GM12878 (cell line): ENCODE data around the gene SPDYA. TPM values are rescaled to one million over a fixed set of nuclear protein-coding genes. Genes with fewer than 3 reads are reported as not detected.

Experiments used
- ATAC-seq: fragments of 200-7000 bp; cut with Tn5 transposase; 3 replicates; pipeline ENCODE4 v1.9.1; 2020; ENCODE audit warnings: mild to moderate bottlenecking, moderate library complexity
- BruUV-seq: library from RNA; stranded (reverse); fragments of 400-500 nt; replicated peaks from 2 replicates; lab custom pipeline; 2021; lab: Mats Ljungman, UMichigan
- CTCF ChIA-PET: fragments of 300-600 bp; sonication (Branson Sonifier 250); formaldehyde crosslinking; extraction: SDS; loops from one replicate; lab custom pipeline; 2021; ENCODE audit warnings: inconsistent platforms; lab: Yijun Ruan, JAX
- POLR2A ChIA-PET: fragments of 350-600 bp; formaldehyde crosslinking; extraction: SDS; loops from one replicate; lab custom pipeline; 2021; ENCODE audit warnings: inconsistent platforms; lab: Charles Lee
- RAD21 ChIA-PET: fragments of 300-600 bp; sonication (Branson Sonifier 250); formaldehyde crosslinking; loops from one replicate; lab custom pipeline; 2023; ENCODE audit warnings: antibody characterized with exemption; ENCODE audit not compliant: unreplicated experiment; lab: Charles Lee
- SMC1A ChIA-PET: fragments of 300-600 bp; sonication (Branson Sonifier 250); formaldehyde crosslinking; loops from one replicate; lab custom pipeline; 2023; ENCODE audit not compliant: unreplicated experiment, uncharacterized antibody; lab: Charles Lee
- DNase-seq: peaks from one replicate; pipeline ENCODE4 v3.0.0-alpha.2; 2011; ENCODE audit warnings: low read depth, low spot score
- FAIRE-seq: peaks from 3 replicates; lab custom pipeline; 2011; peaks lifted over from hg19 to GRCh38; lab: Jason Lieb, UNC
- H2AFZ ChIP-seq: 2 replicates; pipeline ENCODE4 v1.6.0; 2011; ENCODE audit warnings: low read depth, low read length, control low read depth; ENCODE audit not compliant: control insufficient read depth
- H3K27ac ChIP-seq: 2 replicates; pipeline ENCODE4 v1.5.1; 2011; ENCODE audit warnings: control low read depth; ENCODE audit not compliant: control insufficient read depth, insufficient read depth
- H3K27me3 ChIP-seq, 2 experiments: replicated peaks in 1 of 2; 2 replicates each; pipeline versions ENCODE4 v1.6.0 to v1.6.1; 2011; ENCODE audit warnings: low read length in 1 of 2; ENCODE audit not compliant: control insufficient read depth in 2 of 2, insufficient read depth in 2 of 2
- H3K36me3 ChIP-seq, 2 experiments: 2 replicates each; pipeline ENCODE4 v1.5.1; 2011; ENCODE audit warnings: low read length in 1 of 2; ENCODE audit not compliant: control insufficient read depth in 2 of 2, insufficient read depth in 2 of 2
- H3K4me1 ChIP-seq: 2 replicates; pipeline ENCODE4 v1.6.1; 2011; ENCODE audit warnings: mild to moderate bottlenecking, low read length, moderate library complexity, mixed read lengths; ENCODE audit not compliant: control insufficient read depth, insufficient read depth
- H3K4me2 ChIP-seq: 2 replicates; pipeline ENCODE4 v1.6.0; 2011; ENCODE audit warnings: control low read depth; ENCODE audit not compliant: control insufficient read depth, insufficient read depth
- H3K4me3 ChIP-seq: fragments of 200-600 bp; sonication (generic); 2 replicates; pipeline ENCODE4 v1.5.1; 2016
- H3K79me2 ChIP-seq: 2 replicates; pipeline ENCODE4 v1.6.0; 2011; ENCODE audit warnings: low read length; ENCODE audit not compliant: control insufficient read depth, insufficient read depth
- H3K9ac ChIP-seq: 2 replicates; pipeline ENCODE4 v1.8.0; 2011; ENCODE audit warnings: low read length, control low read depth, mixed read lengths; ENCODE audit not compliant: control insufficient read depth, insufficient read depth
- H3K9me3 ChIP-seq: replicated peaks from 3 replicates; pipeline ENCODE4 v1.5.1; 2011; ENCODE audit warnings: mild to moderate bottlenecking, low read length; ENCODE audit not compliant: control insufficient read depth, insufficient read depth
- H4K20me1 ChIP-seq: 2 replicates; pipeline ENCODE4 v1.6.0; 2011; ENCODE audit not compliant: control insufficient read depth, insufficient read depth
- BHLHE40 ChIP-seq, 2 experiments: fragments of 450-650 bp in 1 of 2; IDR thresholded peaks; 2 replicates each; pipeline ENCODE4 v1.6.1; 2011 to 2017; ENCODE audit warnings: low read depth in 2 of 2, borderline replicate concordance in 1 of 2, improper control_type of control experiment in 1 of 2, low read length in 1 of 2, mild to moderate bottlenecking in 1 of 2
- CBX3 ChIP-seq: fragments of 200-600 bp; sonication (generic); IDR thresholded peaks from 2 replicates; pipeline ENCODE4 v1.6.1; 2016; ENCODE audit warnings: low read depth, borderline replicate concordance
- CREB1 ChIP-seq: IDR thresholded peaks from 2 replicates; pipeline ENCODE4 v1.6.1; 2012; ENCODE audit warnings: low read depth, mild to moderate bottlenecking, inconsistent platforms
- GABPA ChIP-seq: IDR thresholded peaks from 2 replicates; pipeline ENCODE4 v1.6.1; 2014; ENCODE audit warnings: antibody characterized with exemption, low read depth, mild to moderate bottlenecking, inconsistent platforms
- HDGF ChIP-seq: fragments of 450-650 bp; IDR thresholded peaks from 2 replicates; pipeline ENCODE4 v1.6.1; 2016; ENCODE audit warnings: antibody characterized with exemption
- MEF2B ChIP-seq: fragments of 450-650 bp; IDR thresholded peaks from 2 replicates; pipeline ENCODE4 v1.6.1; 2018; ENCODE audit warnings: mild to moderate bottlenecking, moderate library complexity; ENCODE audit not compliant: partially characterized antibody, poor library complexity, severe bottlenecking
- PAX8 ChIP-seq: fragments of 450-650 bp; IDR thresholded peaks from 2 replicates; pipeline ENCODE4 v1.6.1; 2017; ENCODE audit warnings: mild to moderate bottlenecking, moderate library complexity
- POLR2AphosphoS5 ChIP-seq: IDR thresholded peaks from 2 replicates; pipeline ENCODE4 v1.6.1; 2011; ENCODE audit warnings: mild to moderate bottlenecking, low read length, inconsistent platforms
- RBBP5 ChIP-seq: fragments of 200-600 bp; sonication (generic); conservative IDR thresholded peaks from 2 replicates; pipeline ENCODE4 v1.6.1; 2016
- RCOR1 ChIP-seq: conservative IDR thresholded peaks from 2 replicates; pipeline ENCODE4 v1.6.1; 2012; ENCODE audit warnings: low read depth, low read length, improper control_type of control experiment
- RFX5 ChIP-seq: IDR thresholded peaks from 2 replicates; pipeline ENCODE4 v1.6.1; 2011; ENCODE audit warnings: low read depth, low read length, improper control_type of control experiment
- SMARCA5 ChIP-seq: fragments of 450-650 bp; IDR thresholded peaks from 2 replicates; pipeline ENCODE4 v1.6.1; 2017; ENCODE audit warnings: mild to moderate bottlenecking
- STAT1 ChIP-seq: fragments of 450-650 bp; conservative IDR thresholded peaks from 2 replicates; pipeline ENCODE4 v1.6.1; 2014; ENCODE audit warnings: antibody characterized with exemption, mild to moderate bottlenecking
- STAT3 ChIP-seq: IDR thresholded peaks from 2 replicates; pipeline ENCODE4 v1.6.1; 2011; ENCODE audit warnings: low read depth, low read length, improper control_type of control experiment
- ZNF24 ChIP-seq: fragments of 450-650 bp; IDR thresholded peaks from 2 replicates; pipeline ENCODE4 v1.6.1; 2017; ENCODE audit warnings: antibody characterized with exemption, mild to moderate bottlenecking
- ZNF274 ChIP-seq: IDR thresholded peaks from one replicate; pipeline ENCODE4 v1.8.0; 2011; ENCODE audit not compliant: insufficient read length, insufficient read depth
- ZNF622 ChIP-seq: fragments of 450-650 bp; IDR thresholded peaks from 2 replicates; pipeline ENCODE4 v1.6.1; 2017; ENCODE audit warnings: mild to moderate bottlenecking, inconsistent platforms
- WGBS: methylation state at CpG from one replicate; pipeline ENCODE4 v1.1.6; 2016; ENCODE audit warnings: low lambda C conversion rate; ENCODE audit not compliant: insufficient replicate concordance, insufficient coverage; ENCODE audit errors: missing lambda C conversion rate; 5-methylcytosine and 5-hydroxymethylcytosine counted together
- in situ Hi-C: fragments of 300-500 bp; cut with MboI; formaldehyde crosslinking; loops from 9 replicates; pipeline ENCODE4 v1.14.3; 2018; ENCODE audit warnings: mixed read lengths
- intact Hi-C: fragments of 100-400 bp; cut with micrococcal nuclease; formaldehyde crosslinking; loops from one replicate; pipeline ENCODE4 v1.14.2; 2022; ENCODE audit not compliant: unreplicated experiment
- polyA plus RNA-seq, 11 experiments: library from polyadenylated mRNA; depleted of rRNA in 4 of 11; unstranded in 6 of 11; stranded (reverse) in 5 of 11; fragments of >200 nt; fragmentation: Nextera tagmentation in 4 of 11; fragmentation: Illumina TruSeq in 1 of 11; extraction: Ambion mirVana in 4 of 11; extraction: Trizol in 1 of 11; gene quantifications; 1 replicate in 1 of 11; 2 replicates in 10 of 11; pipeline versions ENCODE4 v1.2.1 to v1.2.3, GENCODE V29; 2011 to 2016; ENCODE audit warnings: inconsistent platforms in 2 of 11, missing spikeins in 2 of 11, low read depth in 1 of 11
- total RNA-seq, 4 experiments: library from RNA; depleted of rRNA in 3 of 4; stranded (reverse); fragments of >200 nt in 3 of 4; fragmentation: Illumina TruSeq in 1 of 4; extraction: Trizol in 1 of 4; gene quantifications; 2 replicates each; pipeline versions ENCODE4 v1.2.1 to v1.2.3, GENCODE V29; 2013 to 2021
- TF ChIP-seq, protein P1 (sequence below): IDR thresholded peaks from 2 replicates; pipeline ENCODE4 v1.6.1; 2011; ENCODE audit warnings: borderline replicate concordance, low read depth, mild to moderate bottlenecking, moderate library complexity, mixed read lengths, low read length; ENCODE audit not compliant: insufficient read depth; ENCODE audit errors: extremely low read length
- TF ChIP-seq, protein P2 (sequence below): IDR thresholded peaks from 2 replicates; pipeline ENCODE4 v1.6.1; 2012; ENCODE audit warnings: low read depth, low read length, improper control_type of control experiment

Gene SPDYA
- total and polyA plus RNA-seq, 10 of the 15 experiments (the other 5 are each of a cell fraction or from before 2014, with no cell fraction given), result 0.12 to 2.4 (median 0.50) TPM

DNA sequence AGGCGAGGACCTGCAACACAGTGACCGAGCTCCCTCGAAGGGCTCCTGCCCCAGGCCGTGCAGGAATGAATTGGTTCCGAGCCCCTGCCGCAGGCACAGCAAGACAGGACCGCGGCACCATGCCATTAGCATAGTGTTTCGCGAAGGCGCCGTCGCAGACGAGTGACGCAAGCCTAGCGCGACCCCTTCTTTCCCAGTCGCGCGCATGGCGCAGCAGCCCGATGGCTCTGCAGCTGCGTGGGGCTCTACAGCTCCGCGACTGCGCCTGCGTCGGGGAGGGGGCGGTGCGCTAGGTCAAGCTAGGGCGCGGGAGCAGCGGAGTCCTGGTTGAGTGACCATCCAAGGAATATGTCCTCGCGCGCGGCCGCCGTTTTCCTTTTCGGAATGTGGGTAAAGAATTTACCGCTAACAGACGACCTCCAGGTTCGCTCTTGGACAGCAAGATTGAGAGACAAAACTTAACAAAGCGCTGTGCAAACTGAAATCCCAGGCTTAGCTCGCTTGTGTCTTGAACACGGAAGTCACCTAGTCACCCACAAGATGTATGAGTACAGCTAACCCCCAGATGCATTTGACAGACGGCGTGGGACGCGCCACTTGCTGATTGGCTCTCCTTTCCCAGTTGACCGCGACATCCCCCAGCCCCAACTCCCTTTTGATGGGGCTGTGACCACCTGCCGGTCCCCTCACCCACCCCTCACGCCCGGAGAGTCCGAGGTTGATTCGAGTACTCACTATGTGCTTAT lies 59.7 kb downstream of the SPDYA start, which contains the start of gene TRMT61B:
TSS of gene TRMT61B (minus strand) at position 164 of the 746 bp plus-strand sequence. CDS start at position 132, 32 bp downstream.
- Histone ChIP-seq H3K4me3 (peak within 1 kb of the TSS; percentile 76), H3K9ac (peak within 1 kb of the TSS; percentile 76), H3K4me1 (peaks cover 3% of the 10 kb centered on the region; the same call in 1 of the 2 replicates), H3K9me3 (no peaks in the 10 kb centered on the region), H3K27ac (peak within 1 kb of the TSS; percentile 73), H3K79me2 (peaks cover 37% of the 10 kb centered on the region), H3K4me2 (peak within 1 kb of the TSS; percentile 61), H3K27me3 (no peaks in the 10 kb centered on the region), H3K36me3 (no peaks in the 10 kb centered on the region), H4K20me1 (no peaks in the 10 kb centered on the region), H2AFZ (peak within 1 kb of the TSS; percentile 94)
- in situ Hi-C loops, result no loop called here
- FAIRE-seq (peak; percentile 89), ATAC-seq (peak; percentile 99), DNase-seq (peak; percentile 92)
- intact Hi-C loops, result loop anchor here (1.0 kb wide), 1 partner anchor 24 kb away; the partner anchor contains the start of gene WDR43
- WGBS, result 5% methylated on average over 57 of the region's 57 CpGs
- ChIA-PET RAD21 (interaction anchor here (0.9 to 1.9 kb wide), 6 partner anchors 13 to 303 kb away, joined by 3 to 6 read pairs (median 3); partner anchors contain the start of gene WDR43), POLR2A (interaction anchor here (0.6 to 2.1 kb wide), 10 partner anchors 11 to 980 kb away, joined by 3 to 13 read pairs (median 4); partner anchors contain the start of genes RBKS and WDR43), CTCF (interaction anchor here (0.6 to 2.5 kb wide), 6 partner anchors 21 to 834 kb away, joined by 3 to 11 read pairs (median 4); partner anchors contain the start of gene WDR43), SMC1A (interaction anchor here (0.9 to 1.9 kb wide), 7 partner anchors 9 to 276 kb away, joined by 3 to 8 read pairs (median 5); no protein-coding TSS in a partner anchor)
- TSS peak; percentile 100 for BruUV-seq
- TF ChIP-seq, protein P1, sequence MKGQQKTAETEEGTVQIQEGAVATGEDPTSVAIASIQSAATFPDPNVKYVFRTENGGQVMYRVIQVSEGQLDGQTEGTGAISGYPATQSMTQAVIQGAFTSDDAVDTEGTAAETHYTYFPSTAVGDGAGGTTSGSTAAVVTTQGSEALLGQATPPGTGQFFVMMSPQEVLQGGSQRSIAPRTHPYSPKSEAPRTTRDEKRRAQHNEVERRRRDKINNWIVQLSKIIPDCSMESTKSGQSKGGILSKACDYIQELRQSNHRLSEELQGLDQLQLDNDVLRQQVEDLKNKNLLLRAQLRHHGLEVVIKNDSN, result no peak
- TF ChIP-seq SMARCA5 (peak; percentile 51; the same call in 1 of the 2 replicates), CBX3 (no peak), ZNF274 (no peak), RBBP5 (no peak), HDGF (no peak), GABPA (no peak), CREB1 (peak; percentile 100), RCOR1 (no peak), RFX5 (peak; percentile 55; the same call in 1 of the 2 replicates), POLR2AphosphoS5 (peak; percentile 95), STAT3 (peak; percentile 47; the same call in 1 of the 2 replicates), ZNF622 (no peak), BHLHE40 (IDR thresholded peaks at IDR 0.05; ENCODE audit: borderline replicate concordance in 1 of 2, low read depth in 2 of 2, low read length in 1 of 2) (peak; percentile 66; a peak in 1 of 4 replicates), ZNF24 (no peak), MEF2B (no peak), STAT1 (peak; percentile 76; the same call in 1 of the 2 replicates), PAX8 (no peak)
- TF ChIP-seq, protein P2, sequence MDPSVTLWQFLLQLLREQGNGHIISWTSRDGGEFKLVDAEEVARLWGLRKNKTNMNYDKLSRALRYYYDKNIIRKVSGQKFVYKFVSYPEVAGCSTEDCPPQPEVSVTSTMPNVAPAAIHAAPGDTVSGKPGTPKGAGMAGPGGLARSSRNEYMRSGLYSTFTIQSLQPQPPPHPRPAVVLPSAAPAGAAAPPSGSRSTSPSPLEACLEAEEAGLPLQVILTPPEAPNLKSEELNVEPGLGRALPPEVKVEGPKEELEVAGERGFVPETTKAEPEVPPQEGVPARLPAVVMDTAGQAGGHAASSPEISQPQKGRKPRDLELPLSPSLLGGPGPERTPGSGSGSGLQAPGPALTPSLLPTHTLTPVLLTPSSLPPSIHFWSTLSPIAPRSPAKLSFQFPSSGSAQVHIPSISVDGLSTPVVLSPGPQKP, result peak; percentile 58
